T-helper 1 cell treated with Interleukin-12 subunit alpha and Interleukin-12 subunit beta and Interleukin-4 antibody, amounts not matched to agents 30 μg/mL and 1 μg/mL, for 36 hours (primary cell): Measurements from ENCODE around the gene C1RL.

Source experiments
- H3K27ac Mint-ChIP-seq: one replicate; pipeline ENCODE4 v1.8.0; 2021; ENCODE audit warnings: mild to moderate bottlenecking, mixed read lengths
- H3K27me3 Mint-ChIP-seq: one replicate; pipeline ENCODE4 v1.8.0; 2021; ENCODE audit warnings: low read depth, mixed read lengths
- H3K36me3 Mint-ChIP-seq: one replicate; pipeline ENCODE4 v1.8.0; 2021; ENCODE audit warnings: low read depth, mixed read lengths
- H3K4me1 Mint-ChIP-seq: one replicate; pipeline ENCODE4 v1.8.0; 2021; ENCODE audit warnings: low read depth, mixed read lengths
- H3K4me3 Mint-ChIP-seq: one replicate; pipeline ENCODE4 v1.8.0; 2021; ENCODE audit warnings: mild to moderate bottlenecking, moderate library complexity, mixed read lengths
- H3K9me3 Mint-ChIP-seq: one replicate; pipeline ENCODE4 v1.8.0; 2021; ENCODE audit warnings: mixed read lengths

The C1RL gene

DNA sequence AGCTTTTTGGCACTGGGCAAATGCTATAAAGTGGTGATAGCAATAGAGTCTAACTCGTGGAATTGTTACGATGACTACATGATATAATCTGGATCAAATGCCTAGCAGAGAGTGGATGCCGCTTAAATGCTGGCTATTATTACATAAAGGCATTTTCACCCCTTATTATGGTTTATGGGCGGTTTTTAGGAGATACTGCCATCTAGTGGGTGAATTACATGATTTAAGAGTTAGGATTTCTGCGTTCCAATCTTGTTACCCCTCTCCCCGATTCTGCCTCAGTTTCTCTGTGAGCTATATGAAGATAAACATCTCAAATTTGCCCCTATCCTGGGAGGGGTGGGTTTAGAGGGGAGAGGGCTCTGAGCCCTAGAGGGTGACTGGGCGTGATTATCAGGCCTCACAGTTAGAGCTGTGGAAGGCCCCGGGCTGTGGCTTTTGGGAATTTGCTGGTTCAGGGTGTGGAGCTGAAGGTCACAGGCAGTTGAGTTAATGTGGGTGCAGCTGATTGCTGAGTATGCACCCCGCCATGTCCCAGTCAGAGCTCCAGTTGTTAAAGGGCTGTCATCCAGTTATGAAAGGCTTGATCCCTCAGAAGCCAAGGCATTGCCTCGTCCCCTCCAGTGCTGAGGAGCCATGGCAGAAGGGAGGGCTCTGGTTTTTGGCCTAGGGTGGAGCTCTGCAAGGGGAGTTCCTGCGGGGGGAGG is 35.6 kb upstream of the C1RL start:
- Mint-ChIP-seq H3K36me3 (peaks cover 50% of the 10 kb centered on the region), H3K27ac (no peak overlapping the region), H3K9me3 (no peaks in the 10 kb centered on the region)

GRCh38 chr12:7143564-7143963 is 34.5 kb upstream of the C1RL start:
- H3K36me3 Mint-ChIP-seq: peaks cover 56% of the 10 kb centered on the region
- H3K27me3 Mint-ChIP-seq: no peaks in the 10 kb centered on the region
- peaks cover 16% of the 10 kb centered on the region for H3K4me1 Mint-ChIP-seq
- no peak overlapping the region for H3K27ac Mint-ChIP-seq
- H3K9me3 Mint-ChIP-seq: no peaks in the 10 kb centered on the region
- no peak overlapping the region for H3K4me3 Mint-ChIP-seq

More for the DNA sequence above, 35.6 kb upstream of the C1RL start:
- Mint-ChIP-seq H3K27me3 (no peaks in the 10 kb centered on the region), H3K4me1 (peaks cover 11% of the 10 kb centered on the region), H3K4me3 (no peak overlapping the region)

DNA sequence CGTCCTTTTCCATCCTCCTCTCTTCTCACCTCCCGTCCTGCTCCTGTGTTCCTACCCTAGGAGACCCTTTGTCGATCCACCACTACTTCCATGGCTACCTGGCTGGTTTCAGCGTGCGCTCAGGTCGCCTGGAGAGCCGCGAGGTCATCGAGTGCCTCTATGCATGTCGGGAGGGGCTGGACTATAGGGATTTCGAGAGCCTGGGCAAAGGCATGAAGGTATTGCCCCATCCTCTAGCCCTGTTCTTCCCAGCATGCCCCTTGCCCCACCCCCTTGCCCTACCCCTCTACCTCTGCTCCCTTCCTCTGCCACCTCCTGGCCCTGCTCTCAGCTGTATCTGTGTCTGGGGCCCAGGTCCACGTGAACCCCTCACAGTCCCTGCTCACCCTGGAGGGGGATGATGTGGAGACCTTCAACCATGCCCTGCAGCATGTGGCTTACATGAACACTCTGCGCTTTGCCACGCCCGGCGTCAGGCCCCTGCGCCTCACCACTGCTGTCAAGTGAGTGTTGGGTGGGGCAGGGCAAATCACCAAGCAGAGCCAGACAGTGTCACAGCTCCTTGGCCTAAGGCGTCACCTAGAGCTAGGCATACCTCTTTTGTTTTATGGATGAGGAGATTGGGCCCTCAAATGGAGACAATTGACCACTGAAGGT is 33.9 kb upstream of the C1RL start:
- Mint-ChIP-seq H3K4me3 (no peak overlapping the region), H3K27ac (no peak overlapping the region), H3K27me3 (no peaks in the 10 kb centered on the region), H3K4me1 (peaks cover 16% of the 10 kb centered on the region), H3K36me3 (peaks cover 54% of the 10 kb centered on the region), H3K9me3 (no peaks in the 10 kb centered on the region)

DNA sequence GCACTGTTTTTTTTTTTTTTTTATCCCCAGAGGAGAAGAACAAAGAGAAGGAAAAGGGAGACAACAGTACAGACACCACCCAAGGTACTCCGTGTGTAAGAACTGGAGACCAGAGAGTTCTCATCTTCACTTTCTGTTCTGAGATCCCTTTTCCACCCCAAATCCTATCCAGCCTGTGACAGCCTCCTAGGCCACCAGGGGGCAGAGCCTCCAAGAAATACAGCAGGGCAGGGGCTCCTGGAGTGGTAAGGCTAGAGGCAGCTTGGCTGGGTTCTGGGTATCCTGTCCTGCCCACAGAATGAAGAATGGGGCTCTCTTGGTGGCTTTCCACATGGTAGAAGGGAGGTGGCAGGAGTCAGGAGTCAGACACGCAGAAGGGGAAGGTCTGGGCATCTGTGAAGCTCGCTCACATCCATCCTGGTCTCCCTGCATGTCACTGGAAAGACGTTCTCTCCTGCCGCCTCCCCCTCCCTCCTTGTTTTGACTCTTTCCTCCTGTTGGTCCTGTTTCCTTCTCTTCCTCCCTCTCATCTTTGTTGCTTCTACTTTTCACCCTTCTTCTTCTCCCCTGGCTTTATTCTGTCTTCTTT is 33.1 kb upstream of the C1RL start:
- H3K36me3 Mint-ChIP-seq: peaks cover 58% of the 10 kb centered on the region
- no peaks in the 10 kb centered on the region for H3K27me3 Mint-ChIP-seq
- H3K4me1 Mint-ChIP-seq: peaks cover 16% of the 10 kb centered on the region
- no peak overlapping the region for H3K4me3 Mint-ChIP-seq
- no peak overlapping the region for H3K27ac Mint-ChIP-seq
- no peaks in the 10 kb centered on the region for H3K9me3 Mint-ChIP-seq

GRCh38 chr12:7141351-7142005 is 32.5 kb upstream of the C1RL start:
- Mint-ChIP-seq H3K9me3 (no peaks in the 10 kb centered on the region), H3K4me1 (peaks cover 16% of the 10 kb centered on the region), H3K36me3 (peaks cover 58% of the 10 kb centered on the region), H3K4me3 (no peak overlapping the region), H3K27ac (peak overlapping the region; percentile 16), H3K27me3 (no peaks in the 10 kb centered on the region)

DNA sequence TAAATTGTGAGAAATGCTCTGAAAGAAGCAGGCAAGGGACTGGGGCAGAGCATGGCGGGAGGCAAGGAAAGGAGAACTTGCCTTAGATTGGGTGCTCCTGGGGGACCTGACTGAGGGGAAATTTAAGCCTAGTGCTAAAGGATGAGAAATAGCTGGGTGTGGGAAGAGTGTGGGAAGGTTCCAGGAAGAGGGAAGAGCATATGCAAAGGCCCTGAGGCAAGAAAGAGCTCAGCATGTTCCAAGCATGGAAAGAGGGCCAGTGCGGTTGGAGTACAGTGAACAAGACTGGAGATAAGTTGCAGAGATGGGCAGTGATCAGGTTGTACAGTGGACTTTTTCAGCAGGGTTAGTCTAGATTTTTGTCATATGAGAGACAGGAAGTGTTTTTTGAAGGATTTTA is 30.2 kb upstream of the C1RL start:
- H3K36me3 Mint-ChIP-seq: peaks cover 60% of the 10 kb centered on the region
- no peak overlapping the region for H3K27ac Mint-ChIP-seq
- H3K4me3 Mint-ChIP-seq: no peak overlapping the region
- H3K4me1 Mint-ChIP-seq: peaks cover 13% of the 10 kb centered on the region
- no peaks in the 10 kb centered on the region for H3K9me3 Mint-ChIP-seq
- no peaks in the 10 kb centered on the region for H3K27me3 Mint-ChIP-seq

GRCh38 chr12:7137908-7138307 is 28.9 kb upstream of the C1RL start:
- H3K36me3 Mint-ChIP-seq: peaks cover 62% of the 10 kb centered on the region
- no peaks in the 10 kb centered on the region for H3K27me3 Mint-ChIP-seq
- H3K4me1 Mint-ChIP-seq: peaks cover 14% of the 10 kb centered on the region
- no peak overlapping the region for H3K27ac Mint-ChIP-seq
- no peaks in the 10 kb centered on the region for H3K9me3 Mint-ChIP-seq
- H3K4me3 Mint-ChIP-seq: no peak overlapping the region

- Mint-ChIP-seq H3K9me3 (no peaks in the 10 kb centered on the region), H3K4me1 (peaks cover 21% of the 10 kb centered on the region), H3K36me3 (peaks cover 60% of the 10 kb centered on the region), H3K4me3 (no peak overlapping the region), H3K27ac (no peak overlapping the region), H3K27me3 (no peaks in the 10 kb centered on the region)
Measured at GRCh38 chr12:7136676-7137075, 27.7 kb upstream of the C1RL start.

GRCh38 chr12:7136071-7136470 is 27.1 kb upstream of the C1RL start:
- no peak overlapping the region for H3K27ac Mint-ChIP-seq
- peaks cover 56% of the 10 kb centered on the region for H3K36me3 Mint-ChIP-seq
- no peaks in the 10 kb centered on the region for H3K27me3 Mint-ChIP-seq
- H3K4me1 Mint-ChIP-seq: peaks cover 24% of the 10 kb centered on the region
- no peaks in the 10 kb centered on the region for H3K9me3 Mint-ChIP-seq
- H3K4me3 Mint-ChIP-seq: no peak overlapping the region

- H3K27me3 Mint-ChIP-seq: no peaks in the 10 kb centered on the region
- H3K36me3 Mint-ChIP-seq: peaks cover 52% of the 10 kb centered on the region
- peaks cover 28% of the 10 kb centered on the region for H3K4me1 Mint-ChIP-seq
- no peaks in the 10 kb centered on the region for H3K9me3 Mint-ChIP-seq
- H3K4me3 Mint-ChIP-seq: no peak overlapping the region
- H3K27ac Mint-ChIP-seq: no peak overlapping the region
Measured at GRCh38 chr12:7134396-7135166, 25.6 kb upstream of the C1RL start.

- H3K27ac Mint-ChIP-seq: peak overlapping the region; percentile 92
- H3K9me3 Mint-ChIP-seq: no peaks in the 10 kb centered on the region
- H3K36me3 Mint-ChIP-seq: peaks cover 37% of the 10 kb centered on the region
- H3K4me1 Mint-ChIP-seq: peaks cover 34% of the 10 kb centered on the region
- peak overlapping the region; percentile 99 for H3K4me3 Mint-ChIP-seq
- H3K27me3 Mint-ChIP-seq: no peaks in the 10 kb centered on the region
Measured at GRCh38 chr12:7131502-7131866, 22.5 kb upstream of the C1RL start.

DNA sequence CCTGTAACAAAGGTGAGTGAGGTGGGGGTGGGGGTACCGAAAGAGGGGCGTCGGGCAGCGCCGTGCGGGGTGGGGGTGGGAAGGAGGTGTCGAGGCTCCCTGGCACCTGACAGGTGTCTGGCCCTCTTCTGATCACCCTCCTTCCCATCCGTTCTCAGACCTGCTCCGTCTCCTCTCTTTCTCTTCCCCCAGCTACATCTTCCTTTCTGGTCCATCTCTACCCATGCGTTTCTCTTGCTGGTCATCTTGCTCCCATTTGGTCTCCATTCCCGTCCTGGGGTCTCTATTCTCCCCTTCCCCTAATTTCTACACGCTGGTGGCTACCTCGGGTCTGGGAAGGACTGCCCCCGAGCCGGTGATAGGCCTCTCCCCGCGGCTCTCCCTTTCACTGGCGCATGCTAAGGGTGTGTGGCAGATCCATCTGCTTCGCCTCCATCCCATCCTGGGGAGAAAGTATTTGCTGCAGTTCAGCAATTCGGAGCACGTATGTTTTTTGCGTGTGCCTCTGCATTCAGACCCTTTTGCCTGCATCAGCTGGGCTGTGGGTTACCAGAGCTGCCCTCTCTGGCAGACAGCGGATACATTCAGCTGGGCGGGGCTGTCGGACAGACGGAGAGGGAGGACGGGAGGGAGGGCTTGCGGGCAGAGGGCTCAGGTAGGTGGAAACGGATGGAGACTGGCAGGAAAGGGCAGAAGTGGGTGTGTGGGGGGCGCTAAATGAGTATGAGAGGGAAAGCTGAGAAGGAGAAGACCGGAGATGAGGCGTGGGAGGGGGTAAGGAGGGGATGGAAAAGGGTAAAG is 21.9 kb upstream of the C1RL start:
- no peaks in the 10 kb centered on the region for H3K27me3 Mint-ChIP-seq
- peaks cover 36% of the 10 kb centered on the region for H3K36me3 Mint-ChIP-seq
- H3K9me3 Mint-ChIP-seq: no peaks in the 10 kb centered on the region
- H3K27ac Mint-ChIP-seq: peak overlapping the region; percentile 92
- H3K4me3 Mint-ChIP-seq: peak overlapping the region; percentile 99
- peaks cover 34% of the 10 kb centered on the region for H3K4me1 Mint-ChIP-seq

GRCh38 chr12:7129872-7130691 is 21.1 kb upstream of the C1RL start, which contains the start of gene CLSTN3:
Gene CLSTN3 (plus strand): TSS chr12:7130371. CDS start chr12:7130649, 278 bp downstream.
- H3K27me3 Mint-ChIP-seq: no peaks in the 10 kb centered on the region
- H3K4me3 Mint-ChIP-seq: peak within 1 kb of the TSS; percentile 99
- peaks cover 28% of the 10 kb centered on the region for H3K36me3 Mint-ChIP-seq
- H3K9me3 Mint-ChIP-seq: no peaks in the 10 kb centered on the region
- peak within 1 kb of the TSS; percentile 92 for H3K27ac Mint-ChIP-seq
- peaks cover 34% of the 10 kb centered on the region for H3K4me1 Mint-ChIP-seq
